Measurements from ENCODE around the gene ME1.

Gene ME1

GRCh38 chr6:83476971-83477370 is 46.1 kb upstream of the ME1 start:
- TF ChIP-seq, protein P1, sequence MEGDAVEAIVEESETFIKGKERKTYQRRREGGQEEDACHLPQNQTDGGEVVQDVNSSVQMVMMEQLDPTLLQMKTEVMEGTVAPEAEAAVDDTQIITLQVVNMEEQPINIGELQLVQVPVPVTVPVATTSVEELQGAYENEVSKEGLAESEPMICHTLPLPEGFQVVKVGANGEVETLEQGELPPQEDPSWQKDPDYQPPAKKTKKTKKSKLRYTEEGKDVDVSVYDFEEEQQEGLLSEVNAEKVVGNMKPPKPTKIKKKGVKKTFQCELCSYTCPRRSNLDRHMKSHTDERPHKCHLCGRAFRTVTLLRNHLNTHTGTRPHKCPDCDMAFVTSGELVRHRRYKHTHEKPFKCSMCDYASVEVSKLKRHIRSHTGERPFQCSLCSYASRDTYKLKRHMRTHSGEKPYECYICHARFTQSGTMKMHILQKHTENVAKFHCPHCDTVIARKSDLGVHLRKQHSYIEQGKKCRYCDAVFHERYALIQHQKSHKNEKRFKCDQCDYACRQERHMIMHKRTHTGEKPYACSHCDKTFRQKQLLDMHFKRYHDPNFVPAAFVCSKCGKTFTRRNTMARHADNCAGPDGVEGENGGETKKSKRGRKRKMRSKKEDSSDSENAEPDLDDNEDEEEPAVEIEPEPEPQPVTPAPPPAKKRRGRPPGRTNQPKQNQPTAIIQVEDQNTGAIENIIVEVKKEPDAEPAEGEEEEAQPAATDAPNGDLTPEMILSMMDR (IDR thresholded peaks at IDR 0.05; ENCODE audit: borderline replicate concordance, extremely low read depth, low read length, poor library complexity, severe bottlenecking): no peak
- TF ChIP-seq EZH2 (IDR thresholded peaks at IDR 0.05; ENCODE audit: borderline replicate concordance, low read depth, low read length, severe bottlenecking): no peak
- no peaks in the 10 kb centered on the region for H3K36me3 ChIP-seq (ENCODE audit: insufficient read depth, low read length)

GRCh38 chr6:83474309-83474708 is 43.5 kb upstream of the ME1 start:
- Histone ChIP-seq H3K36me3 (ENCODE audit: insufficient read depth, low read length) (no peaks in the 10 kb centered on the region), H2AFZ (ENCODE audit: low read depth, low read length) (no peak overlapping the region), H3K9ac (ENCODE audit: low read depth, low read length) (no peak overlapping the region), H3K4me2 (ENCODE audit: insufficient read depth, low read length) (no peak overlapping the region), H3K79me2 (ENCODE audit: insufficient read depth, low read length) (no peaks in the 10 kb centered on the region), H4K20me1 (ENCODE audit: insufficient read depth, low read length) (no peaks in the 10 kb centered on the region), H3K4me1 (ENCODE audit: insufficient read depth, low read length) (no peaks in the 10 kb centered on the region), H3K27ac (ENCODE audit: low read length) (no peak overlapping the region), H3K9me3 (ENCODE audit: insufficient read depth, low read length, severe bottlenecking) (no peaks in the 10 kb centered on the region), H3K4me3 (ENCODE audit: low read depth in 1 of 2, low read length in 2 of 2) (no peak overlapping the region), H3K27me3 (ENCODE audit: insufficient read depth, low read length, poor library complexity) (no peaks in the 10 kb centered on the region)
- no peak for ATAC-seq (ENCODE audit: insufficient read depth, low read depth)
- TF ChIP-seq, protein P1 (IDR thresholded peaks at IDR 0.05; ENCODE audit: borderline replicate concordance, extremely low read depth, low read length, poor library complexity, severe bottlenecking): no peak
- no peak for TF ChIP-seq EZH2 (IDR thresholded peaks at IDR 0.05; ENCODE audit: borderline replicate concordance, low read depth, low read length, severe bottlenecking)
- DNase-seq: no peak

More at GRCh38 chr6:83476971-83477370, 46.1 kb upstream of the ME1 start:
- no peak overlapping the region for H3K4me3 ChIP-seq (ENCODE audit: low read depth in 1 of 2, low read length in 2 of 2)
- H3K4me2 ChIP-seq (ENCODE audit: insufficient read depth, low read length): no peak overlapping the region
- H4K20me1 ChIP-seq (ENCODE audit: insufficient read depth, low read length): no peaks in the 10 kb centered on the region
- H3K4me1 ChIP-seq (ENCODE audit: insufficient read depth, low read length): no peaks in the 10 kb centered on the region
- H3K79me2 ChIP-seq (ENCODE audit: insufficient read depth, low read length): no peaks in the 10 kb centered on the region
- no peak overlapping the region for H2AFZ ChIP-seq (ENCODE audit: low read depth, low read length)
- H3K27ac ChIP-seq (ENCODE audit: low read length): no peak overlapping the region
- ATAC-seq (ENCODE audit: insufficient read depth, low read depth): no peak
- no peaks in the 10 kb centered on the region for H3K27me3 ChIP-seq (ENCODE audit: insufficient read depth, low read length, poor library complexity)
- H3K9me3 ChIP-seq (ENCODE audit: insufficient read depth, low read length, severe bottlenecking): no peaks in the 10 kb centered on the region
- no peak for DNase-seq
- H3K9ac ChIP-seq (ENCODE audit: low read depth, low read length): no peak overlapping the region

GRCh38 chr6:83472767-83473166 is 41.9 kb upstream of the ME1 start:
- no peaks in the 10 kb centered on the region for H3K36me3 ChIP-seq (ENCODE audit: insufficient read depth, low read length)
- no peak for ATAC-seq (ENCODE audit: insufficient read depth, low read depth)
- H3K4me1 ChIP-seq (ENCODE audit: insufficient read depth, low read length): no peaks in the 10 kb centered on the region

More at GRCh38 chr6:83472767-83473166, 41.9 kb upstream of the ME1 start:
- TF ChIP-seq, protein P1 (IDR thresholded peaks at IDR 0.05; ENCODE audit: borderline replicate concordance, extremely low read depth, low read length, poor library complexity, severe bottlenecking): no peak
- no peak for TF ChIP-seq EZH2 (IDR thresholded peaks at IDR 0.05; ENCODE audit: borderline replicate concordance, low read depth, low read length, severe bottlenecking)
- Histone ChIP-seq H3K4me3 (ENCODE audit: low read depth in 1 of 2, low read length in 2 of 2) (no peak overlapping the region), H3K27ac (ENCODE audit: low read length) (no peak overlapping the region), H3K4me2 (ENCODE audit: insufficient read depth, low read length) (no peak overlapping the region), H4K20me1 (ENCODE audit: insufficient read depth, low read length) (no peaks in the 10 kb centered on the region), H3K9me3 (ENCODE audit: insufficient read depth, low read length, severe bottlenecking) (no peaks in the 10 kb centered on the region), H3K9ac (ENCODE audit: low read depth, low read length) (no peak overlapping the region), H3K79me2 (ENCODE audit: insufficient read depth, low read length) (no peaks in the 10 kb centered on the region), H2AFZ (ENCODE audit: low read depth, low read length) (no peak overlapping the region), H3K27me3 (ENCODE audit: insufficient read depth, low read length, poor library complexity) (peaks cover 2% of the 10 kb centered on the region)
- DNase-seq: no peak
